CD14-positive monocyte (primary cell): Measurements from ENCODE around the gene CCR1. TPM values are rescaled to one million over a fixed set of nuclear protein-coding genes. Genes with fewer than 3 reads are reported as not detected.

Experiments used
- DNase-seq, 3 donors: peaks; one replicate each; pipeline ENCODE4 v3.0.0-alpha.2; 2011 to 2022
- H2AFZ ChIP-seq: 2 replicates; pipeline ENCODE4 v1.6.0; 2012; ENCODE audit warnings: mild to moderate bottlenecking, low read depth, low read length, inconsistent platforms; ENCODE audit not compliant: insufficient read depth, poor library complexity, severe bottlenecking
- H3K27ac ChIP-seq, 2 donors: 1 replicate in 1 of 2; 2 replicates in 1 of 2; pipeline ENCODE4 v1.5.1; 2012 to 2013; ENCODE audit warnings: low read length in 2 of 2, control low read depth in 1 of 2, inconsistent platforms in 1 of 2, low read depth in 1 of 2, mild to moderate bottlenecking in 1 of 2
- H3K27me3 ChIP-seq, 2 donors: one replicate each; pipeline versions ENCODE4 v1.6.0 to v1.6.1; 2011 to 2013; ENCODE audit warnings: low read length in 2 of 2; ENCODE audit not compliant: control insufficient read depth in 2 of 2, insufficient read depth in 2 of 2
- H3K36me3 ChIP-seq, 2 donors: replicated peaks in 1 of 2; 1 replicate in 1 of 2; 2 replicates in 1 of 2; pipeline versions ENCODE4 v1.5.1 to v1.6.1; 2012 to 2013; ENCODE audit warnings: low read length in 2 of 2, control low read depth in 1 of 2, inconsistent platforms in 1 of 2, mild to moderate bottlenecking in 1 of 2; ENCODE audit not compliant: insufficient read depth in 2 of 2, control insufficient read depth in 1 of 2
- H3K4me1 ChIP-seq, 2 donors: 1 replicate in 1 of 2; 2 replicates in 1 of 2; pipeline versions ENCODE4 v1.5.1 to v1.6.1; 2012 to 2013; ENCODE audit warnings: low read length in 2 of 2, control low read depth in 1 of 2, inconsistent platforms in 1 of 2, mild to moderate bottlenecking in 1 of 2, moderate library complexity in 1 of 2; ENCODE audit not compliant: insufficient read depth in 2 of 2, control insufficient read depth in 1 of 2
- H3K4me2 ChIP-seq: replicated peaks from 2 replicates; pipeline ENCODE3; 2012; ENCODE audit warnings: low read length, moderate library complexity, mild to moderate bottlenecking; ENCODE audit not compliant: poor library complexity, severe bottlenecking; ENCODE audit errors: extremely low read depth
- H3K4me3 ChIP-seq, 3 experiments: fragments of 200-600 bp in 1 of 3; sonication (generic) in 1 of 3; replicated peaks in 1 of 3; 1 replicate in 2 of 3; 2 replicates in 1 of 3; pipeline ENCODE4 v1.5.1; 2011 to 2013; ENCODE audit warnings: low read length in 3 of 3, mild to moderate bottlenecking in 3 of 3, control low read depth in 2 of 3, low read depth in 2 of 3, inconsistent platforms in 1 of 3, moderate library complexity in 1 of 3
- H3K79me2 ChIP-seq: 2 replicates; pipeline ENCODE4 v1.6.0; 2012; ENCODE audit warnings: mild to moderate bottlenecking, control low read depth, inconsistent platforms, low read length, moderate library complexity; ENCODE audit not compliant: insufficient read depth
- H3K9ac ChIP-seq: 2 replicates; pipeline ENCODE4 v1.6.0; 2017; ENCODE audit warnings: low read length, mild to moderate bottlenecking; ENCODE audit not compliant: insufficient read depth, poor library complexity, severe bottlenecking
- H3K9me3 ChIP-seq, 2 donors: replicated peaks in 1 of 2; 1 replicate in 1 of 2; 2 replicates in 1 of 2; pipeline versions ENCODE4 v1.5.1 to v1.6.1; 2012 to 2013; ENCODE audit warnings: low read length in 2 of 2, control low read depth in 1 of 2; ENCODE audit not compliant: control insufficient read depth in 1 of 2, insufficient read depth in 1 of 2
- H4K20me1 ChIP-seq: 2 replicates; pipeline ENCODE4 v1.6.0; 2012; ENCODE audit warnings: mild to moderate bottlenecking, low read length, control low read depth, moderate library complexity; ENCODE audit not compliant: insufficient read depth
- H3K27ac Mint-ChIP-seq, 7 donors: one replicate each; pipeline ENCODE4 v1.8.0; 2020; ENCODE audit warnings: mild to moderate bottlenecking in 7 of 7, mixed read lengths in 7 of 7, moderate library complexity in 6 of 7, inconsistent platforms in 2 of 7
- H3K27me3 Mint-ChIP-seq, 3 donors: one replicate each; pipeline ENCODE4 v1.8.0; 2021 to 2022; ENCODE audit warnings: low read depth in 3 of 3, mild to moderate bottlenecking in 3 of 3, mixed read lengths in 3 of 3, moderate library complexity in 3 of 3, inconsistent platforms in 1 of 3
- H3K36me3 Mint-ChIP-seq, 2 donors: one replicate each; pipeline ENCODE4 v1.8.0; 2020; ENCODE audit warnings: mixed read lengths in 2 of 2, inconsistent platforms in 1 of 2, mild to moderate bottlenecking in 1 of 2
- H3K4me1 Mint-ChIP-seq: one replicate; pipeline ENCODE4 v1.8.0; 2020; ENCODE audit warnings: mild to moderate bottlenecking, mixed read lengths
- H3K4me3 Mint-ChIP-seq, 2 donors: one replicate each; pipeline ENCODE4 v1.8.0; 2020; ENCODE audit warnings: mild to moderate bottlenecking in 2 of 2, mixed read lengths in 2 of 2, moderate library complexity in 1 of 2
- H3K9me3 Mint-ChIP-seq, 7 donors: one replicate each; pipeline ENCODE4 v1.8.0; 2020 to 2022; ENCODE audit warnings: mixed read lengths in 7 of 7, mild to moderate bottlenecking in 6 of 7, moderate library complexity in 6 of 7, inconsistent platforms in 2 of 7
- CTCF ChIP-seq: fragments of 200-600 bp; IDR thresholded peaks from one replicate; pipeline ENCODE4 v1.8.0; 2022; ENCODE audit warnings: antibody characterized with exemption, mild to moderate bottlenecking
- WGBS: methylation state at CpG from one replicate; pipeline ENCODE4 v1.1.5; 2013; ENCODE audit warnings: missing lambda C conversion rate; ENCODE audit not compliant: insufficient coverage; 5-methylcytosine and 5-hydroxymethylcytosine counted together
- intact Hi-C, 2 donors: fragments of 100-400 bp; cut with micrococcal nuclease; formaldehyde crosslinking; loops; one replicate each; pipeline versions ENCODE4 v1.15.0 to v1.15.1; 2023
- polyA plus RNA-seq, 3 donors: library from polyadenylated mRNA; depleted of rRNA in 1 of 3; unstranded in 2 of 3; stranded (reverse) in 1 of 3; fragments of 300-500 nt in 2 of 3; fragments of >200 nt in 1 of 3; fragmentation: Illumina TruSeq in 2 of 3; gene quantifications; 1 replicate in 2 of 3; 2 replicates in 1 of 3; pipeline ENCODE4 v1.2.3, GENCODE V29; 2012 to 2021

CCR1 gene
- polyA plus RNA-seq, 3 donors = 56.7 to 304 (median 233) TPM

- Mint-ChIP-seq H3K4me3 (peak overlapping the region; percentile 9 to 24), H3K9me3 (peaks cover 0 to 6% (median 3%) of the 10 kb centered on the region in 7 donors), H3K27ac (peak overlapping the region; percentile 77 to 91 (median 83)), H3K27me3 (no peaks in the 10 kb centered on the region), H3K4me1 (peaks cover 63% of the 10 kb centered on the region), H3K36me3 (no peaks in the 10 kb centered on the region)
- no peak overlapping the region for H3K9ac ChIP-seq
- H3K4me3 ChIP-seq = peak overlapping the region in 1 of 3 experiments; percentile 28
- H3K4me2 ChIP-seq = peak overlapping the region; percentile 56
- H3K79me2 ChIP-seq = no peaks in the 10 kb centered on the region
- no peaks in the 10 kb centered on the region for H3K27me3 ChIP-seq
- no peaks in the 10 kb centered on the region for H3K36me3 ChIP-seq
- intact Hi-C loops = no loop called here
- H2AFZ ChIP-seq = no peak overlapping the region
- H3K27ac ChIP-seq = peak overlapping the region in 1 of 2 donors; percentile 71
- peak; percentile 48 to 65 (median 55) for DNase-seq
- TF ChIP-seq CTCF = no peak
- WGBS = no CpG with 5 or more reads among the region's 3 CpGs
- no peaks in the 10 kb centered on the region for H3K9me3 ChIP-seq
- peaks cover 65 to 84% of the 10 kb centered on the region in 2 donors for H3K4me1 ChIP-seq
- no peaks in the 10 kb centered on the region for H4K20me1 ChIP-seq
Observed at GRCh38 chr3:46186471-46187340, 21.4 kb downstream of the CCR1 start.

- Histone ChIP-seq H3K4me3 (no peak overlapping the region), H3K4me2 (no peak overlapping the region), H4K20me1 (no peaks in the 10 kb centered on the region), H3K9ac (no peak overlapping the region), H3K36me3 (no peaks in the 10 kb centered on the region), H3K27me3 (no peaks in the 10 kb centered on the region), H3K27ac (peak overlapping the region; percentile 50 to 76), H3K4me1 (peaks cover 52 to 64% of the 10 kb centered on the region in 2 donors), H2AFZ (no peak overlapping the region), H3K9me3 (no peaks in the 10 kb centered on the region), H3K79me2 (no peaks in the 10 kb centered on the region)
- TF ChIP-seq CTCF = no peak
- peak overlapping the region; percentile 76 to 89 (median 86) for H3K27ac Mint-ChIP-seq
- H3K4me1 Mint-ChIP-seq = peaks cover 51% of the 10 kb centered on the region
- no peaks in the 10 kb centered on the region for H3K27me3 Mint-ChIP-seq
- intact Hi-C loops = no loop called here
- peaks cover 0 to 8% (median 3%) of the 10 kb centered on the region in 7 donors for H3K9me3 Mint-ChIP-seq
- peak; percentile 63 to 85 (median 84) for DNase-seq
- no peaks in the 10 kb centered on the region for H3K36me3 Mint-ChIP-seq
- no CpG with 5 or more reads among the region's 1 CpG for WGBS
- H3K4me3 Mint-ChIP-seq = no peak overlapping the region
Observed at GRCh38 chr3:46184469-46184868, 23.6 kb downstream of the CCR1 start.
